K562 treated with DMSO at 1 percent for 48 hours (cell line): ENCODE measurements around the gene RBMX. TPM values are rescaled to one million over a fixed set of nuclear protein-coding genes. Genes with fewer than 3 reads are reported as not detected.

ENCODE experiments used
- total RNA-seq: library from RNA; unstranded; fragments of 300-600 nt; gene quantifications from 2 replicates; pipeline ENCODE4 v1.2.3, GENCODE V29; 2022; ENCODE audit warnings: low replicate concordance; ENCODE audit errors: extremely low read depth

RBMX gene
- 474 TPM in 1 of 2 replicates, not detected in the other for total RNA-seq

DNA sequence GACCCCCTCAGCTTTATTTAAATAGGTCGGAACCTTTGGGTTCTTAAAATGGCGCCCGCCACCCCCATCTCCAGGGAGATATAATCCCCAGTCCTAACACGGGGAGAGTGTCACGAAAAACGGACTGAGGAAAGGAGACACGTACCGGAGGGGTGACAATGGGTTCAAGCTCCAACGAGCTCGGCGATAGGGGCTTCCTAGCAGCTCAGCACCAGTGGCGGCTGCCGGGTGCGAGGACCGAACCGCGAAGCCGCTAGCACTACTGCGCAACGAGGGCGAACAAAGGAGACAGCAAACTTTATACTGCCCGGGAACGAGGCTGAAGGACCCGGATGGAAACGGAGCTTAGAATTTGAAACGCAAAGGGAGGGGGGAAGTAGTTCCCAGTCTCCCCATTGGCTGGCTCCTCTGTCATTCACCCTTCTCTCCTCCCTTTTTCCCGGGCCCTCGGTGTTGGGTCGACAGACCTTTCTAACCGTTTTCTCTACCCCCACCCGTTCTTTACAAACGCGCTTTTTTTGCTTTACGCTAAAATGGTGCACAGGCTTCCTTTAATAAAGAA, at the start of gene RBMX:
RBMX (minus strand) TSS at position 274 of the 562 bp plus-strand sequence. CDS start 1,298 bp downstream, outside the sequence.

Other genes starting within 250 kb of the RBMX start
- gene CD40LG, start 232.6 kb downstream of the RBMX start, total RNA-seq: not detected in 2 replicates
- gene ARHGEF6, start 99.8 kb downstream of the RBMX start, total RNA-seq: not detected in 2 replicates
- not detected in 2 replicates for gene GPR101, start 153.3 kb upstream of the RBMX start, total RNA-seq